Measurements from ENCODE around the gene TAF11.

- TF ChIP-seq, protein P1, sequence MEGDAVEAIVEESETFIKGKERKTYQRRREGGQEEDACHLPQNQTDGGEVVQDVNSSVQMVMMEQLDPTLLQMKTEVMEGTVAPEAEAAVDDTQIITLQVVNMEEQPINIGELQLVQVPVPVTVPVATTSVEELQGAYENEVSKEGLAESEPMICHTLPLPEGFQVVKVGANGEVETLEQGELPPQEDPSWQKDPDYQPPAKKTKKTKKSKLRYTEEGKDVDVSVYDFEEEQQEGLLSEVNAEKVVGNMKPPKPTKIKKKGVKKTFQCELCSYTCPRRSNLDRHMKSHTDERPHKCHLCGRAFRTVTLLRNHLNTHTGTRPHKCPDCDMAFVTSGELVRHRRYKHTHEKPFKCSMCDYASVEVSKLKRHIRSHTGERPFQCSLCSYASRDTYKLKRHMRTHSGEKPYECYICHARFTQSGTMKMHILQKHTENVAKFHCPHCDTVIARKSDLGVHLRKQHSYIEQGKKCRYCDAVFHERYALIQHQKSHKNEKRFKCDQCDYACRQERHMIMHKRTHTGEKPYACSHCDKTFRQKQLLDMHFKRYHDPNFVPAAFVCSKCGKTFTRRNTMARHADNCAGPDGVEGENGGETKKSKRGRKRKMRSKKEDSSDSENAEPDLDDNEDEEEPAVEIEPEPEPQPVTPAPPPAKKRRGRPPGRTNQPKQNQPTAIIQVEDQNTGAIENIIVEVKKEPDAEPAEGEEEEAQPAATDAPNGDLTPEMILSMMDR (IDR thresholded peaks at IDR 0.05), result no peak
- no peak for TF ChIP-seq POLR2A (IDR thresholded peaks at IDR 0.05)
Measured at GRCh38 chr6:34897716-34898115, 9.9 kb upstream of the TAF11 start.

Measured in adrenal gland (tissue), 5 donors.